GM18498 (cell line): ENCODE data around the gene PROZ.
"Not testable (repeated sequence)": the region's sequence is repeated elsewhere in the genome, so short reads cannot be mapped to it uniquely, and the experiment has no call there.

Experiments used
- ATAC-seq: cut with Tn5 transposase; IDR thresholded peaks from one replicate; pipeline ENCODE4 v1.9.1; 2021; ENCODE audit warnings: mild to moderate bottlenecking, moderate library complexity; ENCODE audit not compliant: unreplicated experiment

PROZ gene

DNA sequence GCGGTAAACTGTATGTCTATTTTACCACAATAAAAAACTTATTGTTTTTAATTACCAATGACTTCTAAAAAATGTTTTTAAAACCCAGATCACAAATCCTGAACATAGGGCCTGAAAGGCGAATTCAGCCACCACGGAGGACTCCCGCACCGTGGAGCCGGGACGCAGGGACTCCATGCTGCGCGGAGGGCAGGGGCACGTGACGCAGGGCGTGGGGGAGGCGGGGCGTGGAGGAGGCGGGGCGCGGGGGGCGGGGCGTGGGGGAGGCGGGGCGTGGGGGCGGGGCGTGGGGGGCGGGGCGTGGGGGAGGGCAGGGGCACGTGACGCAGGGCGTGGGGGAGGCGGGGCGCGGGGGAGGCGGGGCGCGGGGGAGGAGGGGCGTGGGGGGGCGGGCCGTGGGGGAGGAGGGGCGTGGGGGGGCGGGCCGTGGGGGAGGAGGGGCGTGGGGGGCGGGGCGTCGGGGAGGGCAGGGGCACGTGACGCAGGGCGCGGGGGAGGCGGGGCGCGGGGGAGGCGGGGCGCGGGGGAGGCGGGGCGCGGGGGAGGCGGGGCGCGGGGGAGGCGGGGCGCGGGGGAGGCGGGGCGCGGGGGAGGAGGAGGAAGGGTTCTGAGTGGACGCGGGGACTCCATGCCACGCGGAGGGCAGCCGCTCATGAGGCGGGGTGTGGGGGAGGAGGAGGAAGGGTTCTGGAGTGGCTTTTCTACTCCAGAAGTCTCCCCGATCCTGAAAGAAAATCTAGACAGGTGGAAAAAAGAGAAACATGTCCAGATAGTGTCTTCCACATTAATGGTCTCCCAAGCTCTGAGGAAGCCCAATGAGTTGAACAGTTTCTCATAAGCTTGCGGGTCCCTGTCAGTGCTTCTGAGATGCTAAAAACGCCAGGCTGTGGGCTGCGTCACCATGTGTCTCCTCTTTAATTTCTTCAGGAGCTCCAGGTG, 4.4 kb upstream of the PROZ start:
- peak; percentile 61 for ATAC-seq

DNA sequence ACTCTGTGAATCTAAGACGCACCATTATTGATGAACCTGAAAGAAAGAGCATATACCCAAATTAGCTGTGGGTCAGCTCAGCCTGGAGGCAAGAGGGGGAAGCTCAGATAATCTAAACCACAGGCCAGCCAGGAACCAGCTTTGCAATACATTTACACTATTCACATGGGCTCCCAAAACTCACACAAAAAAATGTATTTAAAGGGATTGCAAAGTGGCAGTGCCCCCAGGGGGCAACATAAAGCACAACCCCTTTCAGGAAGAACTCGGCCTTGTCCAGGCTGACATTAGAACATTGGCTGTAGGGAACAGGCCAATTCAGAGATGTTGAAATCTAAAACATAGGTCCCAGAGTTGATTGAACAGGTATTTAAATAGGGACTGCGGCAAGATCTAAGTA, 3.2 kb upstream of the PROZ start:
- no peak for ATAC-seq

DNA sequence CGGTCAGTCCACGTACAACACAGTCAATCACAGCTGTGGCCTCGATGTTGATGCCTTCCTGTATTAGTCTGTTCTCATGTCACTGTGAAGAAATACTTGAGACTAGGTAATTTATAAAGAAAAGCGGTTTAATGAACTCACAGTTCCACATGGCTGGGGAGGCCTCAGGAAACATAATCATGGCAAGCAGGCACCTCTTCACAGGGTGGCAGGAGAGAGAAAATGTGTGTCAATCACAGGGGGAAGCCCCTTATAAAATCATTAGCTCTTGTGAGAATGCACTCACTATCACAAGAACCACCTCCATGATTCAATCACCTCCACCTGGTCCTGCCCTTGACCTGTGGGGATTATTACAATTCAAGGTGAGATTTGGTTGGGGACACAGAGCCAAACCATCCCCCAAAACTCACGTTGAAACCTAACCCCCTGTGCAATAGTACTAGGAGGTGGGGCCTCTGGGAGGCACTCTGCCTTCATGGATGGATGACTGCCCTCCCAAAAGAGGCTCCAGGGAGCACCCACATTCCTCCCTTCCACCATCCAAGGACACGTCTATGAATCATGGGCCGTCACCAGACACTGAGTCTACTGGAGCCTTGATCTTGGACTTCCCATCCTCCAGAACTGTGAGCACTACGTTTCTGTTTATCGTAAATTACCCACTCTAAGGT, 2.3 kb upstream of the PROZ start:
- ATAC-seq: no peak

DNA sequence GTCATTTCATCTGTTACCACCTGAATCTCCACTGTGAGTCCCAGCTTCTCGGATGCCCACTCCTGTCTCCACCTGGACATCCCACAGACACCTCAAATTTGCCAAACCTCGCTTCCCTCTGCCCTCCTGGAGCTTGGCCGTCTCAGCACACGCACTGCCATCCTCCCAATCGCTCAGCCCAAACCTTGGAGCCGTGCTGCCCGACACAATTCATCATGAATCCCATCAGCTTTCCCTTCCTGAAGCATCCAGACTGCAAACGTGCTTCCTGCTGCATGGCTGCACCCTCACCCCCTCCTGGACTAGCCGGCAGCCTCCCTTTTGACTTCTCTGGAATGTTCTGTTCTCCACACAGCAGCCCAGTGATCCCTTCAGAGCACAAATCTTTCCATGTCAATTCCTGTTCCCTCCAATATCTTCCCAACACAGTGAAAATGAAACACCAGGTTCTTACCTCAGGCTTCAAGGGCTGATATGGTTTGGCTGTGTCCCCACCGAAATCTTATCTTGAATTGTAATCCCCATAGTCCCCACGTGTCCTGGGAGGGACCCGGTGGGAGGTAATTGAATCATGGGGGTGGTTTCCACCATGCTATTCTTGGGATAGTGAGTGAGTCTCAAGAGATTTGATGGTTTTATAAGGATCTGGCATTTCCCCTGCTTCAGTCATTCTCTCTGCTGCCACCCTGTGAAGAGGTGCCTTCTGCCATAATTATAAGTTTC, 1.1 kb upstream of the PROZ start:
- ATAC-seq: no peak

DNA sequence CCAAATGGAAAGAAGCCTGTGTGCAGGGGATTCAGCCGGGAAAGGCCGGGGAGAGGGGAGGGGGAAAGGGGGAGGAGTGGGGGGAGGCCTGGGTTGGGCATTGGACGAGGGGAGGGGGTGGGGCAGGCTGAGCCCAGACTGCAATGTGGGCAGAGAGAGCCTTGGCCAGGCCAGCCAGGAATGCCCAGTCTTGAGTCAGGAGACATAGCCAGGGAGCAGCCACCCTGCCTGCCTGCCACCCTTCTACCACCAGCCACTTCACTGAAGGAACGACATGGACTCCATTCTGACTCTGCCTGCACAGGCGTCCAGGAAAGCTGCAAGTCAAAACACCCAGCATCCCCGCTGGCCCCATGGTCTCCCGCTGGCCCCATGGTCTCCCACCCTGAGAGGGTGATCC, 498 bp downstream of the PROZ start:
- no peak for ATAC-seq

DNA sequence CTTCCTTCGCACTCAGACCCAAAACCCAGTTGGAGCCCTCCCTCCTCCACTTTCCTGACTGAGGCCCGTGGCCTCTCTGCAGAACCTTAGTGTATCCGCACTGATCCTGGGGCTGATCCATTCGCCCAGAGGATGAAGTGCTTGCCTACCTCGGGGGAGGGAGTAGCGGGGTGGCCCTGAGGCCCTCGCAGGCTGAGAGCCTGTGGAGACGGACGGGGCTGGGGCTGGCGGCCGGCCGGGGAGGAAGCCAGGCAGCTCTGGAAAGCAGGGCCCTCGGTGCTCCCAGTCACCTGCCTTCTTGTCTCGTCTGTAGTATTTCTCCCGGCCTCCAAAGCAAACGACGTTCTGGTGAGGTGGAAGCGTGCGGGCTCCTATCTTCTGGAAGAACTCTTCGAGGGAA, 1.3 kb downstream of the PROZ start:
- ATAC-seq: no peak

DNA sequence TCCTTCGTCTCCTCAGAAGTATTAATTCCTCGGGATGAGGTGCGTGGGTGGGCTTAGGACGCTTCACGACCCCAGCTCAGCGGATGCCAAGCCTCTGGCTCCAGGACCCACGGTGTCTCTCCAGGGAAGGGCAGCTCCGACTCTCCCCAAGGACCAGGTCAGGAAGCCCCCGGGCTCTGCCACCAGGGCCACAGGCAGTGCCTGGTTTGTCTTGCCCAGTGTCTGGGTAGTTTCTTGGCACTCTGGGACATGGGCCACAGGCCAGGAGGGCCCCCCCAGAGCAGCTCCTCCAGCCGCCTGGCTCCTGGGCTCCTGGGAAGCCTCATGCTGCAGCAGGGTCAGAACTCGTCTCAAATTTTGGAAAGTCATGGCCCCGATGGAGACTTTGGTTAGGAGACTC, 2.5 kb downstream of the PROZ start:
- no peak for ATAC-seq

DNA sequence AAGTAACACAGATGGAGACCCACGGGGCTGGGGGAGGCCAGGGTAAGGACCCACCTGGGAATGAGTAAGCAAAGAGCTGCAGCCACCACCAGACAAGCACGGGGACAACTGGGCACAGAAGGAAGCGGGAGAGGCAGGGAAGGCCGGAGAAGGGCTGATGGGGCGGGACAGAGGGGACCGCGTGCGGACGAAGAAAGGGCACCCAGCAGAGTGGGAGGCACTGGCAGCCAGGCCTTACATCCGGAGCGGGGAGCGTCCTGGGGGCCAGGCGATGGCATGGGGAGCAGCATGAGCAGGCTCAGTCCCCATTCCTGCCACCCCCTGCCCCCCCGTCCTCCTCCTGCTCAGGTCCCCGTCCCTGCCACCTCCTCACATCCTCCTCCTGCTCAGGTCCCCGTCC, 3.0 kb downstream of the PROZ start:
- no peak for ATAC-seq

DNA sequence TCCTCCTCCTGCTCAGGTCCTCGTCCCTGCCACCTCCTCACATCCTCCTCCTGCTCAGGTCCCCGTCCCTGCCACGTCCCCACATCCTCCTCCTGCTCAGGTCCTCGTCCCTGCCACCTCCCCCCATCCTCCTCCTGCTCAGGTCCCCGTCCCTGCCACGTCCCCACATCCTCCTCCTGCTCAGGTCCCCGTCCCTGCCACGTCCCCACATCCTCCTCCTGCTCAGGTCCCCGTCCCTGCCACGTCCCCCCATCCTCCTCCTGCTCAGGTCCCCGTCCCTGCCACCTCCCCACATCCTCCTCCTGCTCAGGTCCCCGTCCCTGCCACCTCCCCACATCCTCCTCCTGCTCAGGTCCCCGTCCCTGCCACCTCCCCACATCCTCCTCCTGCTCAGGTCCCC, 3.5 kb downstream of the PROZ start:
- ATAC-seq: not testable (repeated sequence)

DNA sequence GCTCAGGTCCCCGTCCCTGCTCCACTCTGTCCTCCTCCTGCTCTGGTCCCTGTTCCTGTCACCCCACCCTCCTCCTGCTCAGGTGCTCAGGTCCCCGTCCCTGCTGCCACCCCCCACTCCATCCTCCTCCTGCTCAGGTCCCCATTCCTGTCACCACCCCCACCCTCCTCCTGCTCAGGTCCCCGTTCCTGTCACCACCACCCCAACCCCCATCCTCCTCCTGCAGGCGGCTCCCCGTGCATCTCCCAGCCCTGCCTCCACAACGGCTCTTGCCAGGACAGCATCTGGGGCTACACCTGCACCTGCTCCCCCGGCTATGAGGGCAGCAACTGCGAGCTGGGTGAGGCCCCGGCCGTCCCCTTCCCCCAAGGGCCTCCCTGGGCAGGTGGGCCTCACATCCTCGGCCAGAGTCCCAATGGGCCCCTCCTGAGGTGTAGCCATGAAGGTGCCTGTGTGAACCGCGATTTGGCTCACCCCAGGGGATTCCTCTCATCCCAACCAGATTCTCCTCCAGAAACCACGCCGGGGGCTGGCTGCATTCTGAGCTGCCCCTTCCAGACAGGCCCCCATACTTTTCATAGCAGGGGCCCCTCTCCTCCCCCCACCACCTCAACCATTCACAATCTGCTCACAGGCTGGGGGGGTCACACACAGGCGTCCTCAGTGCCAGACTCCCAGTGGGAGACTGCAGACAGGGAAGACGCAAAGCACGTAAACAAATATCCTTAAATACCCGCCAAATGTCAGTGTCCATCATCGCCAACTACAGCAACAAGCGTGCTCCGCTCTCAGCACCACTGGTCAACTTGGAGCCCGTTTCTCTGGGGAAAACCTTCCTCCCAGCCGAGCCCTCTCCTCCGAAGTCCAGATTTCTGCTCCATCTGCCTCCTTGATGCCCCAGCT, 4.6 kb downstream of the PROZ start:
- no peak for ATAC-seq

DNA sequence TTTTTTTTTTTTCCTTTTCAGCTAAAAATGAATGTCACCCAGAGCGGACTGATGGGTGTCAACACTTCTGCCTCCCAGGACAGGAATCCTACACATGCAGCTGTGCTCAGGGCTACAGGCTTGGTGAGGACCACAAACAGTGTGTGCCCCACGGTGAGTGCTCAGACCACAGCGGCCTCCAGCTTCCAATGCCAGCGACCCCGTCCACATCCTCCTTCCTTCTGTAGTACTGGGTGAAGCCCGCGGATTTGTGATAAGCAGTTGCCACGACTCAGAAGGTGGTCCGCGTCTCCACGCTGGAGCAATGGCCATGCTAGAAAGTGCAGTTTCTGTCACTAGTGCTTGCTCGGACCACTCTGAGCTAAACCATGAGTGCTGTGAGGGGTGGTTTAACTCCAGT, 6.0 kb downstream of the PROZ start:
- no peak for ATAC-seq

DNA sequence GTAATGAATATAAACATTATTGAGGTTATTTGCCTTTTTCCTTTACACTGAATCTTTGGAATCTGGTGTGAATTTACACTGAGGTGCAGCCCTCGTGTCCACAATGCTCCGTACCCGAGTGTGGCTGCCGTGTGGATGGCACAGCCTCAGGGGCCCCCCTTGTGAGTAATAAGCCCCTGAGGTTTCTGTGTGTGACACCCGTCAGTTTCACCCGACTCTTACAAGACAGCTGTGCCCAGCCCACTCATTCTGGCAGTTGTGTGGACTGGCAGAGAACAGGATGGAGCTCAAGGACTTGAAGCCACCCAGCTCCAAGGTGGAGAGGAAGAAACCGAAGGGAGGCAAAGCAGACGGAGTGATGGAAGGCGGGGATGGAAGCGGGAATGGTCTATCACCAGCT, 7.8 kb downstream of the PROZ start:
- no peak for ATAC-seq

DNA sequence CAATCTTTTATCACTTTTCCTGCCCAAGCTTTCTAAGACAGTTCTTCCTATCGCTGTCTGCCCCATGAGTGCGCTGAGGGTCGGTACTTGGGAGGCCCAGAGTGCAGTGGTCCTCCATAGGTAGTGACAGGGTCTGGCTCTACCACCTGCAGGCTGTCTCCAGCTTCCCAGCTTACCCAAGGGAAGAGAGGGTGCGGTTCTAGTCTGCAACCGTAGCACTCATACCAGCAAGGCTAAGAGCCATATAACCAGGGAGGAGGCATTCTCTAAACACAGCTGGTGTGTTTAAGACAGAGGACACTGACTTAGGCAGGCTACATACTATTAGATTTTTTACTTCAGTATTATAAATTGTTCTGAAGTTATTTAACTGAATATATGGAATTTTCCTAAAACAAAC, 8.2 kb downstream of the PROZ start:
- no peak for ATAC-seq

DNA sequence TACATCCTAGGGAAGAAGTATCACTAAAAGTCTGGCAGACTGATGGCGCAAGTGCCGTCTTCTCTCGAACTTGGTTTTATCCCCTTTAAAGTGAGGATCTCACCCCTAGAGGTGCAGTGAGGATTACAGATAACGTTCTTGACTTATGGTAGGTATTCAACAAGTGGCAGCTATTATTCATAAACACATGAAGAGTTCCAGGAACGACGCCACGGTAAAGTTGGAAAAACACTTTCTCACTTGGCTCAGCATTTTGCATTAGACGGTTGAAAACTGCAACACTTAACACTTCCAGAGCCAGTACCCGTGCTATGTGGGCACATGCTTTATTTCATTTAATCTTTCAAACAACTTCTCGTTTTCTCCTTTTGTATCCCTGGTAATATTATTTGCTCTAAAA, 8.7 kb downstream of the PROZ start:
- ATAC-seq: no peak

DNA sequence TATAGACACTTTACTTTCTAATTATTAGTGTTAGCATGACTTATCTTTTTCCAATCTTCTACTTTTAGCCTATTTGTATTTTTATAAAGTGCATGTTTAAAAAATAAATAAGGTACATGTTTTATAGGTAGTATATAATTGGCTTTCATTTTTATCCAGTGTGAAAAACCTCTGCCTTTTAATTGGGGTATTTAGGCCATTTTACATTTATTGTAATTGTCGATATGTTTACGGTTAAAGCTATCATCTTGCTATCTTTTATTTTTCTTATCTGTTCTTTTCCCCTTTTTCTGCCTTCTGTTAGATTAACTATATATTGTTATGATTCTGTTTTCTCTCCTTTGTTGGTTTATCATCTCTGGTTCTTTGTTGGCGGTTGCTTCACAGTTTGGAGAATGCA, 9.1 kb downstream of the PROZ start:
- ATAC-seq: no peak

DNA sequence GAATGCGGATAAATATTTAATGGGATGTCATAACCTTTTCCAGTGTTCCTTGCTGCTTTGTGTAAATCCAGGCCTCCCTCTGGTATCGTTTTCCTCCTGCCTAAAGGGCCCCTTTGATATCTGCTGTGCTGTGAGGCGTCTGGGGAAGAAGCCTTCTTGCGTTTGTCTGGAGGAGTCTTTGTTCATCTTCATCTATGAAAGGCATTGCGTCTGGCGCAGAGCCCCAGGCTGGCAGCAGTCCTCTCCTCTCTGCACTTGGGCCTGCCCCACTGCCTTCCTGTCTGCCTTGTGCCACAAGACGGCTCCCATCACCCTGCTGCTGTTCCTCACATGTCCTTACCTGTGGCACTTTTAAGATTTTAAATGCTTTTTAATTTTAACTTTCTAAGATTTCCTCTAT, 9.8 kb downstream of the PROZ start:
- no peak for ATAC-seq

DNA sequence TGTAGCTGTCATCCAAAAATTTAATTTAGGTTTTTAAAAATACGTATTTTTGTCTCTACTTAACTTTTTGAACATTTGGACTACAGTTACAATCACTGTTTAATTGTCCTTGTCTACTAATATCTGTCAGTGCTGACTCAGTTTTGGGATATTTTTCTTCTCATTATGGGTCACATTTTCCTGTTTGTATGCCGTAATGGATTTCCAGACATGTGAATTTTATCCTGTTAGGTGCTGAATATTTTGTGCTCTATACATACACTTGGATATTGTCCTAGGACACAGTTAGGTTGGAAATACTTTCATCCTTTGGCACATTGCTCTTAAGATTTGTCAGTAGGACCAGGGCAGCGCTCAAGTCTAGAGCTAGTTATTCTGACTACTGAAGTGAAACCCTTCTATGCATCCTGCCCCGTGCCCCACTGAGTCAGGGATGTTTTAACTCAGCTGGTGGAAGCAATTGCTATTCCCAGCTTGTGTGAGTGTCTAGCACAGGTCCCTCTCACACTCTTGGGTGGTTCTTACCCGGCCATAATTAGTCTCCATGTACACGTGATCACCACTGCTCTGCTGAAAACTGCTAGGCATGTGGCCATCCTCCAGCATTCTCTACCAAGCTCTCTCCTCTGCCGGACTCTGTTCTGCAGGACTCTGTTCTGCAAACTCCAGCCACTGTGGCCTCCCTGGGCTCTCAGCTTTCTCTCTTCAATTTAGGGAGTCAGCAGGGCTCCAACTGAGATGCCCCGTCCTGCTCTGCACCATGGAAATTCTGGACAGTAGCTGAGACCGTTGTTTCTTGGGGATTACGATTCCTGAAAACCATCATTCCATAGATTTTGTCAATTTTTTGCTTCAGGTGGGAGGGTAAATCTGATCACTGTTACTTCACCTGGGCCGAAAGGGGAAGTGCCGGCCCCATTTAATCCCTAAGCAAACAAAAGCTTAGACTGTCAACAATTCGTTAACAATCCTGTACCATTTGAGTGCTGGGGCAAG, 11.1 kb downstream of the PROZ start:
- no peak for ATAC-seq

DNA sequence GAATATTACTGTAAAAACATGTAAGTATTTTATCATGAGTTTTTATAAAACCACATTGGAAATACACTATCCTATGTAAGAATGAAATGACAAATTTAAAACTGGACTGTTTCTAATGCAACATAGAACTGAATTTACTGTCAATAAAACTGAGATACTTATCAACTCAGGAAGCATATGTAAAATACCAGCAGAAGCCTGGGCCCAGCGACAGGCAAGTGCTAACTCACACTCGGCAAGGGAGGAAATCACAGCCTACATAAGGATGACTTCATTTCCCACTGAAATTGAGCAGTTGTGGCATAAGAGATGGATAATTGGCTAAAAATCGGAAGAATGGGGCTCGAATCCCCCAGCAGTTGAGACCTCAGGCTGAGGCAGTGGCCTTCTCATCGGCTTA, 12.1 kb downstream of the PROZ start:
- ATAC-seq: no peak

DNA sequence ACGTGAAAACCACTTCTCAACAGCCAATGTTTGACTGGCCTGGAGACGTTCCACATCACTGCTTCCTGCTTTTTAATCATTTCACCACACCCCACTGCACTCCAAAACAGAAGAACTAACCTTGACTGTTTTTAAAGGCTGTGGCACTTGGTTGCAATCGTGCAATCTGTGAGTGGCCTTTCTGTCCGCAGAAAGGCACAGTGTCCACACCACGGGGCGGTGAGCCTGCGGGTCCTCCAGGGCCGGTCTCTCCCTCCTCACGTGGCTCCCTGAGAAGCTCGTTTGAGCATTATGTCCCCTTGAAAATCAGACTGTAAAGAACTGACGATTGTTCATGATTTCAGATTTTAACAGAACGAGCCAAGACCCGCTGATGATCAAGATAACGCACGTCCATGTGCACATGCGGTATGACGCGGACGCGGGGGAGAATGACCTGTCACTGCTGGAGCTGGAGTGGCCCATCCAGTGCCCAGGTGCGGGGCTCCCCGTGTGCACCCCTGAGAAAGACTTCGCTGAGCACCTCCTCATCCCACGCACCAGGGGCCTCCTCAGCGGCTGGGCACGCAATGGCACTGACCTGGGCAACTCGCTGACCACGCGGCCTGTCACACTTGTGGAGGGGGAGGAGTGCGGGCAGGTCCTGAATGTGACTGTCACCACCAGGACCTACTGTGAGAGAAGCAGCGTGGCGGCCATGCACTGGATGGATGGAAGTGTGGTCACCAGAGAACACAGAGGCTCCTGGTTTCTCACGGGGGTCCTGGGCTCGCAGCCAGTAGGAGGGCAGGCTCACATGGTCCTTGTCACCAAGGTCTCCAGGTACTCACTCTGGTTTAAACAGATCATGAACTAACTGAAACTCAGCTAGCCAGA, 13.0 kb downstream of the PROZ start:
- no peak for ATAC-seq
